Stimulated activated CD4-positive, alpha-beta T cell treated with anti-CD3 and anti-CD28 coated beads, TNF-alpha, amount 100 ng/mL, for 4 hours (primary cell): Measurements from ENCODE around the gene ELOB.
"Not testable (repeated sequence)": the region's sequence is repeated elsewhere in the genome, so short reads cannot be mapped to it uniquely, and the experiment has no call there.

Experiments
- DNase-seq, 3 experiments: peaks; one replicate each; pipeline ENCODE4 v3.0.0-alpha.2; 2020; ENCODE audit warnings: low read depth in 3 of 3

Gene ELOB

GRCh38 chr16:2748757-2749455 is 28.2 kb downstream of the ELOB start:
- no peak for DNase-seq

GRCh38 chr16:2745961-2746360 is 31.1 kb downstream of the ELOB start:
- no peak for DNase-seq

GRCh38 chr16:2745116-2745890 is 31.8 kb downstream of the ELOB start:
- no peak for DNase-seq

GRCh38 chr16:2744711-2745110 is 32.4 kb downstream of the ELOB start:
- no peak for DNase-seq

- DNase-seq, result no peak
Measured at GRCh38 chr16:2743007-2743810, 33.9 kb downstream of the ELOB start.

- no peak for DNase-seq
Measured at GRCh38 chr16:2742323-2743006, 34.6 kb downstream of the ELOB start.

- no peak for DNase-seq
Measured at GRCh38 chr16:2741168-2741567, 35.9 kb downstream of the ELOB start.

GRCh38 chr16:2740476-2740875 is 36.6 kb downstream of the ELOB start:
- DNase-seq, result no peak

GRCh38 chr16:2739625-2740430 is 37.3 kb downstream of the ELOB start:
- no peak for DNase-seq

- no peak for DNase-seq
Measured at GRCh38 chr16:2738615-2739014, 38.5 kb downstream of the ELOB start.

GRCh38 chr16:2737895-2738418 is 39.1 kb downstream of the ELOB start:
- DNase-seq, result no peak

GRCh38 chr16:2737238-2737605 is 39.9 kb downstream of the ELOB start:
- DNase-seq, result no peak

- no peak for DNase-seq
Measured at GRCh38 chr16:2736476-2737237, 40.4 kb downstream of the ELOB start.

GRCh38 chr16:2734844-2735515 is 42.1 kb downstream of the ELOB start:
- no peak for DNase-seq

- DNase-seq, result no peak
Measured at GRCh38 chr16:2728034-2728433, 49.0 kb downstream of the ELOB start.

GRCh38 chr16:2726923-2727322 is 50.2 kb downstream of the ELOB start:
- no peak for DNase-seq

- DNase-seq, result no peak
Measured at GRCh38 chr16:2724816-2725348, 52.2 kb downstream of the ELOB start.

- DNase-seq, result no peak
Measured at GRCh38 chr16:2724088-2724676, 52.9 kb downstream of the ELOB start.

GRCh38 chr16:2721634-2722173 is 55.4 kb downstream of the ELOB start:
- not testable (repeated sequence) for DNase-seq
